Measurements from ENCODE around the gene BMPR1B.
"Not testable (repeated sequence)": the region's sequence is repeated elsewhere in the genome, so short reads cannot be mapped to it uniquely, and the experiment has no call there.

BMPR1B gene

DNA sequence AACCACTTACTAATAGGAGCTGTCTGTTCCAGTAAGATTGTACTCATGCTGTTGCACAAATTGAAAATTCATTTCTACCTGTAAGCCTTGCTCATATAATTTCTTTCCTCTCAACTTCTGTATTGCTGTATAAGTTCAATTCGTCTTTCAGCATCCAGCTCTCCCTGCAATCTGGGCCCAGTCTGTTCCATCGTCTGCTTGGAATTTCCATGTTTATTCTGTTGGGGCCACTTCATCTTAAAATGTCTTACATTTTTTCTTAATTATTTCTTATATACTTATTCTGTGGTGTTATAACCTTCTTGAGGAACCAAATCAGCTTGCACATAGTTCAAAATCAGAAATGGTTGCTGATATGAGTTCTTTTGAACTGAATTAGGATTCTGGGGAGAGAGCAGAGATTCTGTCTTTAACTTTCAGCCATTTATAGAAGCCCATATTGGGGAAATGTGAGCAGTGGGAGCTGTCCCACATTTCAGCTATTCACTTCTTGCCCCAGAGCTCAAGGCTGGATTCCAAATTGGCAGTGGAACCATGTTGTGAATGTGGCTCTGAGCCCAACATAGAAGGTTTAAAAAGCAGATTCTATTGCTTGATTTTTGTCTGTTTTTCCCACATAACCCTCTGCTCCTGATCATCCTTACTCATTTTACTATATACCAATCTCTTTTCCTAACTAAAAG, 291.9 kb downstream of the BMPR1B start:
- Histone ChIP-seq H3K4me3 (ENCODE audit: low read depth, low read length) (no peak overlapping the region), H3K79me2 (ENCODE audit: control insufficient read depth, insufficient read depth, low read length, unreplicated experiment) (no peaks in the 10 kb centered on the region), H3K27me3 (ENCODE audit: insufficient read depth, low read length) (no peaks in the 10 kb centered on the region), H2AFZ (ENCODE audit: low read length, unreplicated experiment) (no peak overlapping the region), H3K4me1 (ENCODE audit: control insufficient read depth, insufficient read depth, low read length, unreplicated experiment) (no peaks in the 10 kb centered on the region), H3K36me3 (ENCODE audit: insufficient read depth, low read length) (no peaks in the 10 kb centered on the region), H3K27ac (ENCODE audit: low read depth, low read length) (no peak overlapping the region)

GRCh38 chr4:95050980-95051701, 293.4 kb downstream of the BMPR1B start:
- no peak overlapping the region for H3K27ac ChIP-seq (ENCODE audit: low read depth, low read length)
- no peaks in the 10 kb centered on the region for H3K27me3 ChIP-seq (ENCODE audit: insufficient read depth, low read length)
- H3K79me2 ChIP-seq (ENCODE audit: control insufficient read depth, insufficient read depth, low read length, unreplicated experiment): no peaks in the 10 kb centered on the region
- H2AFZ ChIP-seq (ENCODE audit: low read length, unreplicated experiment): no peak overlapping the region
- no peaks in the 10 kb centered on the region for H3K36me3 ChIP-seq (ENCODE audit: insufficient read depth, low read length)
- no peak overlapping the region for H3K4me3 ChIP-seq (ENCODE audit: low read depth, low read length)
- no peaks in the 10 kb centered on the region for H3K4me1 ChIP-seq (ENCODE audit: control insufficient read depth, insufficient read depth, low read length, unreplicated experiment)

DNA sequence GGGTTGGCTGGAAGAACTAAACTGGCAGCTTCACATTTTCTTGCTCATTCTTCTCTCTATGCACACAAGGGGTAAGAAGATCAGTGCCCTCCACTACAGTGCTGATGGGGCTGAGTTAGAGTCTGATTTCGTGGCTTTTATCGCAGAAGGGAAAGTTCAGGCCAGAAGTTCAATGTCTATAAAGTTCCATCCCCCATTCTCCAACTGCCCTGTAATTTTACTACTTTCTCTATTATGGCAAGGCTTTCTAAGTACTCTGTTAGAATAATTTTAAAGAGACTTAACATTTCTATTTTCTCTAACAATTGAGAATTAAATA, 293.9 kb downstream of the BMPR1B start:
- Histone ChIP-seq H2AFZ (ENCODE audit: low read length, unreplicated experiment) (no peak overlapping the region), H3K27ac (ENCODE audit: low read depth, low read length) (no peak overlapping the region), H3K4me3 (ENCODE audit: low read depth, low read length) (no peak overlapping the region), H3K36me3 (ENCODE audit: insufficient read depth, low read length) (no peaks in the 10 kb centered on the region), H3K79me2 (ENCODE audit: control insufficient read depth, insufficient read depth, low read length, unreplicated experiment) (no peaks in the 10 kb centered on the region), H3K4me1 (ENCODE audit: control insufficient read depth, insufficient read depth, low read length, unreplicated experiment) (no peaks in the 10 kb centered on the region), H3K27me3 (ENCODE audit: insufficient read depth, low read length) (no peaks in the 10 kb centered on the region)

DNA sequence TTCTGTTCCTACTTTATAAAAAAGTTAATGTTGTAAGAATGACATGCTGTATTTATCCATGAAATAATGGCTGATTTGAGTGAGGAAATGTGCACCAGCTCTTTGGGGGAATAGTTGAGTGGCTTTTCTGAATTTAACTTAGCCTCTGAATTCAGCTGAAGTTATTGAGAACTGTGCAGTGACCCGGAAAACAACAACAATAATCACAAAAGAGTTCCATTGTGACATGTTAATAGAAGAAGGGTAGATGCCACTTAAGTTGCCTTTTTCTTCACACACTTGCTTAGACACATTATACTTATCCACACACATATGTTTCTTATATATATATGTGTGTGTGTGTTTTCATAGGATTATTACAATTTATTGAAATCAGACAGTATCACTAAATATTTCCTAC, 301.2 kb downstream of the BMPR1B start:
- H3K4me1 ChIP-seq (ENCODE audit: control insufficient read depth, insufficient read depth, low read length, unreplicated experiment): peaks cover 8% of the 10 kb centered on the region
- H3K27me3 ChIP-seq (ENCODE audit: insufficient read depth, low read length): no peaks in the 10 kb centered on the region
- H2AFZ ChIP-seq (ENCODE audit: low read length, unreplicated experiment): no peak overlapping the region
- no peaks in the 10 kb centered on the region for H3K79me2 ChIP-seq (ENCODE audit: control insufficient read depth, insufficient read depth, low read length, unreplicated experiment)
- H3K4me3 ChIP-seq (ENCODE audit: low read depth, low read length): no peak overlapping the region
- H3K27ac ChIP-seq (ENCODE audit: low read depth, low read length): no peak overlapping the region
- H3K36me3 ChIP-seq (ENCODE audit: insufficient read depth, low read length): no peaks in the 10 kb centered on the region

GRCh38 chr4:95059663-95060062, 301.9 kb downstream of the BMPR1B start:
- Histone ChIP-seq H3K4me3 (ENCODE audit: low read depth, low read length) (no peak overlapping the region), H3K27me3 (ENCODE audit: insufficient read depth, low read length) (no peaks in the 10 kb centered on the region), H2AFZ (ENCODE audit: low read length, unreplicated experiment) (no peak overlapping the region), H3K79me2 (ENCODE audit: control insufficient read depth, insufficient read depth, low read length, unreplicated experiment) (no peaks in the 10 kb centered on the region), H3K27ac (ENCODE audit: low read depth, low read length) (no peak overlapping the region), H3K4me1 (ENCODE audit: control insufficient read depth, insufficient read depth, low read length, unreplicated experiment) (peaks cover 8% of the 10 kb centered on the region), H3K36me3 (ENCODE audit: insufficient read depth, low read length) (no peaks in the 10 kb centered on the region)

DNA sequence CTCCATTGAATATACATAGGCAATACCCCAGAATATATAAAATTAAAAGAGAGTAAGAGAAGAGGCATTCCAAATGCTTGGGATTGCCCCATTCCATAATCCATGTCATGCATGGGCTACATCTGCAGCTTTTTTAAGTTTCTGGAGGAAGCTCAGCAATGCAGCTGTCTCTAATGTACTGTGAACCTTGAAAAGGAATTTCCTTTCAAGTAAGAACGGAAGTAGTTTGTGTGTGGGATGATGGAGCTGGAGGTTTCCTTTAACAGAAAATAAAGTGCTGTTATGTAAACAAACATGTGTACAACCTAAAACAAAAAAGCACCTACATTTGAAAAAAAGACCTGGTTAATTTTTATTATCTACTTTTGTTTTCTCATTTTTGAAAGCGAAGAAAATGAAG, 303.5 kb downstream of the BMPR1B start:
- Histone ChIP-seq H3K27me3 (ENCODE audit: insufficient read depth, low read length) (no peaks in the 10 kb centered on the region), H3K79me2 (ENCODE audit: control insufficient read depth, insufficient read depth, low read length, unreplicated experiment) (no peaks in the 10 kb centered on the region), H3K27ac (ENCODE audit: low read depth, low read length) (no peak overlapping the region), H3K4me3 (ENCODE audit: low read depth, low read length) (no peak overlapping the region), H2AFZ (ENCODE audit: low read length, unreplicated experiment) (no peak overlapping the region), H3K36me3 (ENCODE audit: insufficient read depth, low read length) (no peaks in the 10 kb centered on the region), H3K4me1 (ENCODE audit: control insufficient read depth, insufficient read depth, low read length, unreplicated experiment) (peaks cover 8% of the 10 kb centered on the region)

- not testable (repeated sequence) for H3K4me3 ChIP-seq (ENCODE audit: low read depth, low read length); H3K27ac ChIP-seq (ENCODE audit: low read depth, low read length); H3K36me3 ChIP-seq (ENCODE audit: insufficient read depth, low read length); H2AFZ ChIP-seq (ENCODE audit: low read length, unreplicated experiment); H3K4me1 ChIP-seq (ENCODE audit: control insufficient read depth, insufficient read depth, low read length, unreplicated experiment); H3K79me2 ChIP-seq (ENCODE audit: control insufficient read depth, insufficient read depth, low read length, unreplicated experiment); H3K27me3 ChIP-seq (ENCODE audit: insufficient read depth, low read length)
These were observed 304.0 kb downstream of the BMPR1B start for GRCh38 chr4:95061801-95062200.

DNA sequence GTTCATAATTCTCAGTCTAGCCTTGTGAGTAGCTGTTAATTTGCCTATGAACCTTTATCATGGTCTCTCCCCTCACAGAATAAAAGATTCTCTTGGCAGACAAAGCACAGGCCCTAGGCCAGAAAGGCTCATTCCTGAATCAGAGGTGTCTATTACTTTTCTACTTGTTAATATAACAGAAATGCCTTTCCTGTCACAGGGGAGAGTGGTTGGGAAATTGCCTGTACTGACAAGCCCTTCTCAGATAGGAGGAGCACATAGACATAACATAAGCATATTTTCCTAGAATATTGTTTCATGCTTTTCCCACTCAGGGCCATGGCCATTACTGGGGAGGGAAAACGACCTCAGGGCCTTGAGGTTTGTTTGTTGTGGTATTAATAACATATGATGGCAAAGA, 308.3 kb downstream of the BMPR1B start:
- Histone ChIP-seq H2AFZ (ENCODE audit: low read length, unreplicated experiment) (no peak overlapping the region), H3K79me2 (ENCODE audit: control insufficient read depth, insufficient read depth, low read length, unreplicated experiment) (no peaks in the 10 kb centered on the region), H3K4me3 (ENCODE audit: low read depth, low read length) (no peak overlapping the region), H3K27me3 (ENCODE audit: insufficient read depth, low read length) (no peaks in the 10 kb centered on the region), H3K27ac (ENCODE audit: low read depth, low read length) (no peak overlapping the region), H3K36me3 (ENCODE audit: insufficient read depth, low read length) (no peaks in the 10 kb centered on the region), H3K4me1 (ENCODE audit: control insufficient read depth, insufficient read depth, low read length, unreplicated experiment) (no peaks in the 10 kb centered on the region)

DNA sequence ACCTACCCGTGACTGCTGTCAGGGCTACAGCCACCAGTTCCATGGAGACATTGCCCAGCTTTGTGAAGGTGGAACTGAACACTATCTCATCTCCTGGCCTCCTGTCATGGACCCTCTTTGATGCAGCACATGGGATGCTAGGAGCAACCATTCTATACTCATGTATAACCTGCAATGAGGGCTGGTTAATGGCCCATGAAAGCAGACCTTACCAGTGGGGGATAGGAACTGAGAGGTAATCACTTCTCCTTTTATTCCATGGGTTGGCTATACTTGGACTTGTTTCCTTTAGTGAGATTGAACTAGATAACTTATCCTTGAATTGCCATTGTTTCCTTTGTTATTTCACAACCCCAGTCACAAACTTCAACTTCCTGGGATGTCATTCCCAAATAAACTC, 310.6 kb downstream of the BMPR1B start:
- no peaks in the 10 kb centered on the region for H3K27me3 ChIP-seq (ENCODE audit: insufficient read depth, low read length)
- no peaks in the 10 kb centered on the region for H3K4me1 ChIP-seq (ENCODE audit: control insufficient read depth, insufficient read depth, low read length, unreplicated experiment)
- no peak overlapping the region for H3K4me3 ChIP-seq (ENCODE audit: low read depth, low read length)
- H3K36me3 ChIP-seq (ENCODE audit: insufficient read depth, low read length): no peaks in the 10 kb centered on the region
- H3K27ac ChIP-seq (ENCODE audit: low read depth, low read length): no peak overlapping the region
- H2AFZ ChIP-seq (ENCODE audit: low read length, unreplicated experiment): no peak overlapping the region
- no peaks in the 10 kb centered on the region for H3K79me2 ChIP-seq (ENCODE audit: control insufficient read depth, insufficient read depth, low read length, unreplicated experiment)

GRCh38 chr4:95068818-95069478, 311.2 kb downstream of the BMPR1B start:
- Histone ChIP-seq H3K79me2 (ENCODE audit: control insufficient read depth, insufficient read depth, low read length, unreplicated experiment) (no peaks in the 10 kb centered on the region), H3K4me1 (ENCODE audit: control insufficient read depth, insufficient read depth, low read length, unreplicated experiment) (no peaks in the 10 kb centered on the region), H3K27me3 (ENCODE audit: insufficient read depth, low read length) (no peaks in the 10 kb centered on the region), H2AFZ (ENCODE audit: low read length, unreplicated experiment) (no peak overlapping the region), H3K4me3 (ENCODE audit: low read depth, low read length) (no peak overlapping the region), H3K27ac (ENCODE audit: low read depth, low read length) (no peak overlapping the region), H3K36me3 (ENCODE audit: insufficient read depth, low read length) (no peaks in the 10 kb centered on the region)

GRCh38 chr4:95071851-95072250, 314.1 kb downstream of the BMPR1B start:
- H3K27ac ChIP-seq (ENCODE audit: low read depth, low read length): no peak overlapping the region

More at GRCh38 chr4:95071851-95072250, 314.1 kb downstream of the BMPR1B start:
- Histone ChIP-seq H2AFZ (ENCODE audit: low read length, unreplicated experiment) (no peak overlapping the region), H3K4me1 (ENCODE audit: control insufficient read depth, insufficient read depth, low read length, unreplicated experiment) (no peaks in the 10 kb centered on the region), H3K27me3 (ENCODE audit: insufficient read depth, low read length) (no peaks in the 10 kb centered on the region), H3K36me3 (ENCODE audit: insufficient read depth, low read length) (no peaks in the 10 kb centered on the region), H3K79me2 (ENCODE audit: control insufficient read depth, insufficient read depth, low read length, unreplicated experiment) (no peaks in the 10 kb centered on the region), H3K4me3 (ENCODE audit: low read depth, low read length) (no peak overlapping the region)

Measured in ACC112 (cell line).